ENCODE measurements around the gene GSTM1. TPM values are rescaled to one million over a fixed set of nuclear protein-coding genes. Genes with fewer than 3 reads are reported as not detected.

GSTM1 gene
- total RNA-seq, 1 donor from 2014 or later: not detected

GRCh38 chr1:109718495-109718894, 30.9 kb downstream of the GSTM1 start:
- DNase-seq (ENCODE audit: low read depth) (peak; percentile 15), FAIRE-seq (no peak)
- Histone ChIP-seq H2AFZ (ENCODE audit: low read depth, low read length) (no peak overlapping the region), H3K4me3 (ENCODE audit: insufficient read depth, low read depth, low read length) (no peak overlapping the region), H3K9me3 (ENCODE audit: insufficient read depth, low read depth, low read length) (no peaks in the 10 kb centered on the region), H3K4me1 (ENCODE audit: insufficient read depth, low read length) (peaks cover 6% of the 10 kb centered on the region), H3K79me2 (ENCODE audit: insufficient read depth, low read length) (no peaks in the 10 kb centered on the region), H3K36me3 (ENCODE audit: insufficient read depth, low read length) (no peaks in the 10 kb centered on the region), H3K4me2 (ENCODE audit: low read length) (no peak overlapping the region), H3K27ac (ENCODE audit: low read depth, low read length) (no peak overlapping the region), H3K9ac (ENCODE audit: low read length) (no peak overlapping the region), H3K27me3 (ENCODE audit: insufficient read depth, low read length) (no peaks in the 10 kb centered on the region), H4K20me1 (ENCODE audit: insufficient read depth, low read length) (no peaks in the 10 kb centered on the region)
- Mint-ChIP-seq H3K36me3 (ENCODE audit: low read depth, unreplicated experiment) (no peaks in the 10 kb centered on the region), H3K9me3 (ENCODE audit: unreplicated experiment) (no peaks in the 10 kb centered on the region), H3K27ac (ENCODE audit: unreplicated experiment) (no peak overlapping the region), H3K4me3 (ENCODE audit: unreplicated experiment) (no peak overlapping the region), H3K27me3 (ENCODE audit: low read depth, unreplicated experiment) (peaks cover 39% of the 10 kb centered on the region), H3K4me1 (ENCODE audit: low read depth, unreplicated experiment) (peaks cover 4% of the 10 kb centered on the region)
- TF ChIP-seq CTCF (IDR thresholded peaks at IDR 0.05; ENCODE audit: insufficient read depth, low read depth, low read length): no peak
- TF ChIP-seq EZH2 (IDR thresholded peaks at IDR 0.05; ENCODE audit: insufficient read depth, low read length): no peak

- Histone ChIP-seq H3K4me1 (ENCODE audit: insufficient read depth, low read length) (peaks cover 6% of the 10 kb centered on the region), H3K9ac (ENCODE audit: low read length) (no peak overlapping the region), H4K20me1 (ENCODE audit: insufficient read depth, low read length) (no peaks in the 10 kb centered on the region), H3K27ac (ENCODE audit: low read depth, low read length) (peak overlapping the region; percentile 8), H3K4me3 (ENCODE audit: insufficient read depth, low read depth, low read length) (no peak overlapping the region), H3K79me2 (ENCODE audit: insufficient read depth, low read length) (no peaks in the 10 kb centered on the region), H3K9me3 (ENCODE audit: insufficient read depth, low read depth, low read length) (no peaks in the 10 kb centered on the region), H3K4me2 (ENCODE audit: low read length) (peak overlapping the region; percentile 22), H3K36me3 (ENCODE audit: insufficient read depth, low read length) (no peaks in the 10 kb centered on the region), H3K27me3 (ENCODE audit: insufficient read depth, low read length) (no peaks in the 10 kb centered on the region), H2AFZ (ENCODE audit: low read depth, low read length) (peak overlapping the region; percentile 3)
- no peaks in the 10 kb centered on the region for H3K36me3 Mint-ChIP-seq (ENCODE audit: low read depth, unreplicated experiment)
- H3K4me1 Mint-ChIP-seq (ENCODE audit: low read depth, unreplicated experiment): peaks cover 4% of the 10 kb centered on the region
- FAIRE-seq (no peak), DNase-seq (ENCODE audit: low read depth) (peak; percentile 43)
- no peak overlapping the region for H3K4me3 Mint-ChIP-seq (ENCODE audit: unreplicated experiment)
- peaks cover 34% of the 10 kb centered on the region for H3K27me3 Mint-ChIP-seq (ENCODE audit: low read depth, unreplicated experiment)
- H3K27ac Mint-ChIP-seq (ENCODE audit: unreplicated experiment): peak overlapping the region; percentile 67
- no peak for TF ChIP-seq CTCF (IDR thresholded peaks at IDR 0.05; ENCODE audit: insufficient read depth, low read depth, low read length)
- no peak for TF ChIP-seq EZH2 (IDR thresholded peaks at IDR 0.05; ENCODE audit: insufficient read depth, low read length)
- H3K9me3 Mint-ChIP-seq (ENCODE audit: unreplicated experiment): no peaks in the 10 kb centered on the region
Measured at GRCh38 chr1:109719337-109719837, 31.8 kb downstream of the GSTM1 start.

GRCh38 chr1:109721042-109721441, 33.4 kb downstream of the GSTM1 start:
- Histone ChIP-seq H4K20me1 (ENCODE audit: insufficient read depth, low read length) (no peaks in the 10 kb centered on the region), H3K36me3 (ENCODE audit: insufficient read depth, low read length) (no peaks in the 10 kb centered on the region), H3K9me3 (ENCODE audit: insufficient read depth, low read depth, low read length) (no peaks in the 10 kb centered on the region), H3K9ac (ENCODE audit: low read length) (no peak overlapping the region), H3K27ac (ENCODE audit: low read depth, low read length) (no peak overlapping the region), H3K4me1 (ENCODE audit: insufficient read depth, low read length) (peaks cover 6% of the 10 kb centered on the region), H2AFZ (ENCODE audit: low read depth, low read length) (no peak overlapping the region), H3K79me2 (ENCODE audit: insufficient read depth, low read length) (no peaks in the 10 kb centered on the region), H3K4me3 (ENCODE audit: insufficient read depth, low read depth, low read length) (no peak overlapping the region), H3K4me2 (ENCODE audit: low read length) (no peak overlapping the region), H3K27me3 (ENCODE audit: insufficient read depth, low read length) (no peaks in the 10 kb centered on the region)
- H3K36me3 Mint-ChIP-seq (ENCODE audit: low read depth, unreplicated experiment): no peaks in the 10 kb centered on the region
- TF ChIP-seq EZH2 (IDR thresholded peaks at IDR 0.05; ENCODE audit: insufficient read depth, low read length) (no peak), CTCF (IDR thresholded peaks at IDR 0.05; ENCODE audit: insufficient read depth, low read depth, low read length) (no peak)
- H3K4me3 Mint-ChIP-seq (ENCODE audit: unreplicated experiment): no peak overlapping the region
- DNase-seq (ENCODE audit: low read depth) (no peak), FAIRE-seq (no peak)
- H3K9me3 Mint-ChIP-seq (ENCODE audit: unreplicated experiment): peaks cover 3% of the 10 kb centered on the region
- H3K27me3 Mint-ChIP-seq (ENCODE audit: low read depth, unreplicated experiment): peaks cover 17% of the 10 kb centered on the region
- no peak overlapping the region for H3K27ac Mint-ChIP-seq (ENCODE audit: unreplicated experiment)
- H3K4me1 Mint-ChIP-seq (ENCODE audit: low read depth, unreplicated experiment): peaks cover 4% of the 10 kb centered on the region

Measured in astrocyte (in vitro differentiated cells and primary cell).